Measurements from ENCODE around the gene ASB1.

The ASB1 gene

DNA sequence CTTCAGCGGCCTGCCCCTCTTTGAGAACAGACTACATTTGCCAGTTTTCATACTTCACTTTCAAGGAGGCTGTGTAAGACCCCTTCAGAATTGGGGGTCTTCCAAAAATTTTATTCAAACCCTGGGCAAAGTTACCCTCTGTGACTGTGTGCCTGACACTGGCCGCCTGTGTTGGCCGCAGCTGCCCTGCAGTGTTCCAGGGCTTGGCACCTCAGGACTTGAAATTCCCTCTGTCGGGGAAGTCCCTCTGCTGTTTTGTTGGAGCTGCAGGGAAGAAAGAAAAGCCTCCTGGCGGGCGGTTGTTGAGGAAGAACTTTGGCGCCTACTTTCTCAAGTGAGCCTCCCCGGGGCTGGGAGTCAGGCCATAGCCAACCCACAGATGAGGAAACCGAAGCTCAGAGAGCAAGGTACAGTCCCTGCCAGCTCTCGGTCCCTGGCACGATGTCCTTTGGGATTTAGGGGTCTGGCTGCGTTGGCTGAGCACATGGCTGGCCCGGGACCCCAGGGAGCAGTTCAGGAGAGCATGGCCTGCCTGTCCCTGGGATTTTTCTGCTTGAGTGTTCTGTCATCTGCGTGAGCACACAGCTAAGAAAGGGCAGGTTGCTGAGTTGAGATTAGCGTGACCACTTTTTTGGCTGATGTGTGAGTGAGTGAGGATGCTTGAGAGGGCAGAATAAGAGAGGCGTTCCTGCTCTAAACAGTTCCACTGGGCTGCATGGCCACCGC is 17.9 kb upstream of the ASB1 start:
- H3K27ac ChIP-seq (ENCODE audit: low read length) = no peak overlapping the region
- H3K9ac ChIP-seq (ENCODE audit: low read length) = no peak overlapping the region
- TF ChIP-seq EZH2 (optimal IDR thresholded peaks at IDR 0.05; ENCODE audit: low read depth, low read length) (no peak), EZH2phosphoT487 (IDR thresholded peaks at IDR 0.05; ENCODE audit: low read length) (no peak)
- TF ChIP-seq, protein P1, sequence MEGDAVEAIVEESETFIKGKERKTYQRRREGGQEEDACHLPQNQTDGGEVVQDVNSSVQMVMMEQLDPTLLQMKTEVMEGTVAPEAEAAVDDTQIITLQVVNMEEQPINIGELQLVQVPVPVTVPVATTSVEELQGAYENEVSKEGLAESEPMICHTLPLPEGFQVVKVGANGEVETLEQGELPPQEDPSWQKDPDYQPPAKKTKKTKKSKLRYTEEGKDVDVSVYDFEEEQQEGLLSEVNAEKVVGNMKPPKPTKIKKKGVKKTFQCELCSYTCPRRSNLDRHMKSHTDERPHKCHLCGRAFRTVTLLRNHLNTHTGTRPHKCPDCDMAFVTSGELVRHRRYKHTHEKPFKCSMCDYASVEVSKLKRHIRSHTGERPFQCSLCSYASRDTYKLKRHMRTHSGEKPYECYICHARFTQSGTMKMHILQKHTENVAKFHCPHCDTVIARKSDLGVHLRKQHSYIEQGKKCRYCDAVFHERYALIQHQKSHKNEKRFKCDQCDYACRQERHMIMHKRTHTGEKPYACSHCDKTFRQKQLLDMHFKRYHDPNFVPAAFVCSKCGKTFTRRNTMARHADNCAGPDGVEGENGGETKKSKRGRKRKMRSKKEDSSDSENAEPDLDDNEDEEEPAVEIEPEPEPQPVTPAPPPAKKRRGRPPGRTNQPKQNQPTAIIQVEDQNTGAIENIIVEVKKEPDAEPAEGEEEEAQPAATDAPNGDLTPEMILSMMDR (IDR thresholded peaks at IDR 0.05; ENCODE audit: low read length) = no peak

DNA sequence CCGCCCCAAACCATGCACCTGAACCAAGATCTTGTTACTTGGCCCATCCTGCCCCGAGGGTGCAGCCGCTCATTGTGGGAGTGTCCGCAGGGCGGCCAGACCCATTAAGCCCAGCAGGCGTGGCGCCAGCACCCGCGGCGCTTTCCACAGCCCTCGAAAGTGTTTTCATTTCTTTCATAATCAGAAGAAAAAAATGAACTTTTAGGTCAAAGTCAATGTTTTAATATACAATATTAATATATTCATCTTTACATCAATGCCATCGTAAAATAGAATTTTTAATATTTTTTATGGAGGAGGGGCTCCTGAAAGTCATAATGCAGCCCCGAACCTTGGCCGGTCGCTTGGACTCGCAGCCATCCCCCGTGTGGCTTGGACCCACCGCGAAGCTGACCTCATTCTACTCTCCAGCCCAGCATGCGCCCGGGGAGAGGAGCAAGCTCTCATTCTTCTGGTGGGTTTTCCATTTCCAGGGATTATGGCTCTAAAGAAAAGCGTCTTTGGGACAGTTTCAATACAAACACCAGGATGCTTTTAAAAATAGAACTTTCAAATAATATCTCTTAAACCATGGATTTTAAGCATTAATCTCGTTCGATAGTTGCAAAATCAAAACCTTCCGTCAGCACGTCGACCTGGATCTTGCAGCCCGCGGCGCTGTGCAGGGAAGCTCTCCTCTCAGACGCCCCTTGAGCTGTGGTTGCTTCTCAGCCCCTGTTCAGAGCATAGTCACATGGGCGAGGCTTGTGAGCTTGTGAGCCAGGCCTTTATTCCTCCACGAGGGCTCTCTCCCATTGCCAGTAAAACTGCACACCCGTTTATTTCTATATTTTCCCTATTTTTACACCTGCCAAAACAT is 17.2 kb upstream of the ASB1 start:
- H2AFZ ChIP-seq (ENCODE audit: low read length) = no peak overlapping the region
- H3K27me3 ChIP-seq (replicated peaks; ENCODE audit: insufficient read depth, low read length) = no peaks in the 10 kb centered on the region
- no peak overlapping the region for H3K9ac ChIP-seq (ENCODE audit: low read length)
- H3K9me3 ChIP-seq (replicated peaks; ENCODE audit: insufficient read depth, low read length) = no peaks in the 10 kb centered on the region
- H3K79me2 ChIP-seq (ENCODE audit: low read length) = no peaks in the 10 kb centered on the region
- no peaks in the 10 kb centered on the region for H3K9me2 ChIP-seq (replicated peaks; ENCODE audit: insufficient read depth, low read length)
- DNase-seq = no peak
- no peaks in the 10 kb centered on the region for H3K36me3 ChIP-seq (replicated peaks; ENCODE audit: insufficient read depth, low read length)
- H3K4me3 ChIP-seq (ENCODE audit: low read length) = no peak overlapping the region
- peaks cover 9% of the 10 kb centered on the region; the same call in 1 of the 2 replicates for H3F3A ChIP-seq (ENCODE audit: insufficient read depth, low read length)
- peaks cover 5% of the 10 kb centered on the region for H3K4me1 ChIP-seq (ENCODE audit: low read length)
- no peak overlapping the region for H3K27ac ChIP-seq (ENCODE audit: low read length)
- H4K20me1 ChIP-seq (ENCODE audit: insufficient read depth, low read length) = no peaks in the 10 kb centered on the region
- no peak overlapping the region for H3K4me2 ChIP-seq (ENCODE audit: low read depth, low read length)
- TF ChIP-seq EZH2phosphoT487 (IDR thresholded peaks at IDR 0.05; ENCODE audit: low read length) (no peak), EZH2 (optimal IDR thresholded peaks at IDR 0.05; ENCODE audit: low read depth, low read length) (no peak)
- TF ChIP-seq, protein P1 (IDR thresholded peaks at IDR 0.05; ENCODE audit: low read length) = no peak

More for the DNA sequence above, 17.9 kb upstream of the ASB1 start:
- H3K36me3 ChIP-seq (replicated peaks; ENCODE audit: insufficient read depth, low read length) = no peaks in the 10 kb centered on the region
- 0 out of 2 replicates have a peak, but pooled peaks cover 5% of the 10 kb centered on the region for H3F3A ChIP-seq (ENCODE audit: insufficient read depth, low read length)
- no peaks in the 10 kb centered on the region for H3K79me2 ChIP-seq (ENCODE audit: low read length)
- no peaks in the 10 kb centered on the region for H3K27me3 ChIP-seq (replicated peaks; ENCODE audit: insufficient read depth, low read length)
- no peak for DNase-seq
- H3K4me3 ChIP-seq (ENCODE audit: low read length) = no peak overlapping the region
- no peak overlapping the region for H3K4me2 ChIP-seq (ENCODE audit: low read depth, low read length)
- H2AFZ ChIP-seq (ENCODE audit: low read length) = no peak overlapping the region
- H4K20me1 ChIP-seq (ENCODE audit: insufficient read depth, low read length) = no peaks in the 10 kb centered on the region
- no peaks in the 10 kb centered on the region for H3K9me3 ChIP-seq (replicated peaks; ENCODE audit: insufficient read depth, low read length)
- H3K4me1 ChIP-seq (ENCODE audit: low read length) = no peaks in the 10 kb centered on the region
- no peaks in the 10 kb centered on the region for H3K9me2 ChIP-seq (replicated peaks; ENCODE audit: insufficient read depth, low read length)

DNA sequence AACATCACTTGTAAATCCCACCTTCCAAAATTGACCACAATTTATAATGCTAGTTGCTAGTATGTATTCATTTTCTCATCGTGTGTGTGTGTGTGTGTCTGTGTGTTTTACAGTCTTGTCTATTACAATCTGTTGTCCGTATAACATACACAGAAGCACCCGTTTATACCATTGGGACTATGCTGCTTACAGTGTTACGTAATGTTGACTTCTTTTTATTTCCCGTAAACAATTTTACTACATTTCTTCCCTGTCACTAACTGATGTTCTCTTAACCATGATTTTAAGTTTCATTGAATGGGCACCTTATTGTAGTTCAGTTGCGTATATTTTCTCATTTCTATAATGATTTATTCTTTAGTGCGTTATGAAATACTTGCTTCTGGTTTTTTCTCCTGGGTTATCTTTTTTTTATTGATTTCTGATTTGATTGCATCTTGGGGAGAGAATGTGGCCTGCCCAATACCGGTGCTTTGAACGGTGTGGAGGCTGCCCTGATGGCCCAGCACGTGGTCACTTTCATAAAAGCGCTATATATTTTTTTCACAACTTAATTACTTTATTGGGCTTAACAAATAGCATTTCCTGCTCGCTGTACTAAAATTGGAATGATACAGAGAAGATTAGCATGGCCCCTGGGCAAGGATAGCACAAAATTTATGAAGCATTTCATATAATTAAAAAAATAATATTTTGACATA is 14.5 kb upstream of the ASB1 start:
- H3K9me2 ChIP-seq (replicated peaks; ENCODE audit: insufficient read depth, low read length) = no peaks in the 10 kb centered on the region
- H3K27ac ChIP-seq (ENCODE audit: low read length) = no peak overlapping the region
- no peak overlapping the region for H3K4me3 ChIP-seq (ENCODE audit: low read length)
- H3F3A ChIP-seq (ENCODE audit: insufficient read depth, low read length) = peaks cover 18% of the 10 kb centered on the region; the same call in 1 of the 2 replicates
- no peaks in the 10 kb centered on the region for H4K20me1 ChIP-seq (ENCODE audit: insufficient read depth, low read length)
- H3K4me1 ChIP-seq (ENCODE audit: low read length) = peaks cover 16% of the 10 kb centered on the region
- H3K9ac ChIP-seq (ENCODE audit: low read length) = no peak overlapping the region
- no peak for DNase-seq
- no peak overlapping the region for H3K4me2 ChIP-seq (ENCODE audit: low read depth, low read length)
- H3K36me3 ChIP-seq (replicated peaks; ENCODE audit: insufficient read depth, low read length) = no peaks in the 10 kb centered on the region
- H3K9me3 ChIP-seq (replicated peaks; ENCODE audit: insufficient read depth, low read length) = no peaks in the 10 kb centered on the region
- no peaks in the 10 kb centered on the region for H3K27me3 ChIP-seq (replicated peaks; ENCODE audit: insufficient read depth, low read length)
- TF ChIP-seq EZH2 (optimal IDR thresholded peaks at IDR 0.05; ENCODE audit: low read depth, low read length) (no peak), EZH2phosphoT487 (IDR thresholded peaks at IDR 0.05; ENCODE audit: low read length) (no peak)
- TF ChIP-seq, protein P1 (IDR thresholded peaks at IDR 0.05; ENCODE audit: low read length) = no peak
- no peak overlapping the region for H2AFZ ChIP-seq (ENCODE audit: low read length)
- H3K79me2 ChIP-seq (ENCODE audit: low read length) = no peaks in the 10 kb centered on the region

All from MM.1S (cell line).